ENCODE data around the gene TMTC2.

TMTC2 gene

DNA sequence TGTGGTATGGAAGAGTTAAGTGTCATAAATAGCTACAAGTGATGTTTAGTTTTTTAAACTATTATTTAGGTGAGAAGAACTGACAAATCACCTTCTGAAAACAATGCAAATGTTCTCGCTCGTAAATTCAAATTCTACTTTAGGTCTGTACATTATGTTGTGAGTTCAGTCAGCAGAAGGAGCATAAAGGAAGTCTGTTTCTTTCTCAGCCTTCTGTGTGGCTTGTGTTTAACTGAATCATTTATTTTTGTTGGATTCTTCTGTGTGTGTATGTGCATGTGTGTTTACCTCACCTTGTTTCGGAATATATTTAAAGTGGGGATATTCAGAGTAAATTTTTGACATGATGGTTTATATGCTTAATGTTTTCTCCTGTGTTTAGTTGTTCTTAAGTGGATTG lies 285.9 kb downstream of the TMTC2 start:
- H3K4me3 ChIP-seq (ENCODE audit: low read depth, low read length, poor library complexity, severe bottlenecking): no peak overlapping the region
- H3K27me3 ChIP-seq (ENCODE audit: insufficient read depth, low read length): no peaks in the 10 kb centered on the region
- H3K9me3 ChIP-seq (ENCODE audit: low read length): no peaks in the 10 kb centered on the region
- H3F3A ChIP-seq (ENCODE audit: insufficient read depth, low read length): no peaks in the 10 kb centered on the region
- no peaks in the 10 kb centered on the region for H3K4me1 ChIP-seq (ENCODE audit: insufficient read depth, low read length, severe bottlenecking)
- TF ChIP-seq CTCF (IDR thresholded peaks at IDR 0.05; ENCODE audit: low read length) (no peak), EZH2 (IDR thresholded peaks at IDR 0.05; ENCODE audit: borderline replicate concordance, low read length) (no peak)
- H3K79me2 ChIP-seq (ENCODE audit: insufficient read depth, low read length): no peaks in the 10 kb centered on the region
- no peaks in the 10 kb centered on the region for H3K9me2 ChIP-seq (ENCODE audit: low read depth, low read length)
- no peak overlapping the region for H3K4me2 ChIP-seq (ENCODE audit: low read length)
- no peak overlapping the region for H3K27ac ChIP-seq (ENCODE audit: low read depth, low read length, poor library complexity, severe bottlenecking)
- H3K9ac ChIP-seq (ENCODE audit: low read length): no peak overlapping the region
- H2AFZ ChIP-seq (ENCODE audit: low read length): no peak overlapping the region
- H3K36me3 ChIP-seq (ENCODE audit: insufficient read depth, low read length): no peaks in the 10 kb centered on the region
- H4K20me1 ChIP-seq (ENCODE audit: insufficient read depth, low read length): no peaks in the 10 kb centered on the region

DNA sequence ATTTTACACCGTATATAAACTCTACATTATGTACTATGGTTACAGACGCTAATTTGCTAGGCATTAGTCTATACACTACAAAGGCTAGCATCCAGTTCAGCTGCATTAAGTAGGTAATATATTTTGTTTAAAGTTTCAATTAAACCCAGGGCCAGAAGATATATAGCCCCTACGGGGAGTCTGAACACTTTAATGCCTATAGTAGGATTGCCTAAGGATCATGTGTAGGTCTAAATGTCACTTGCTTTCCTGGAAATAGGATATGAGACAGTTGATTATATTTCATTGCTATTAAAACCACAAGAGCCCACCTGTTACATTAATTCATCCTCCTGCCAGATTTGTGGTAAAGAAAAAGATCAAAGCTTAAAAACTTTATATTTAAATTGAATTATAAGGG lies 286.9 kb downstream of the TMTC2 start:
- Histone ChIP-seq H3K27me3 (ENCODE audit: insufficient read depth, low read length) (no peaks in the 10 kb centered on the region), H2AFZ (ENCODE audit: low read length) (no peak overlapping the region), H3K79me2 (ENCODE audit: insufficient read depth, low read length) (no peaks in the 10 kb centered on the region), H3K9ac (ENCODE audit: low read length) (no peak overlapping the region), H4K20me1 (ENCODE audit: insufficient read depth, low read length) (no peaks in the 10 kb centered on the region), H3K27ac (ENCODE audit: low read depth, low read length, poor library complexity, severe bottlenecking) (no peak overlapping the region), H3K4me3 (ENCODE audit: low read depth, low read length, poor library complexity, severe bottlenecking) (no peak overlapping the region), H3K4me2 (ENCODE audit: low read length) (no peak overlapping the region), H3K9me3 (ENCODE audit: low read length) (no peaks in the 10 kb centered on the region), H3K9me2 (ENCODE audit: low read depth, low read length) (no peaks in the 10 kb centered on the region), H3F3A (ENCODE audit: insufficient read depth, low read length) (no peaks in the 10 kb centered on the region), H3K4me1 (ENCODE audit: insufficient read depth, low read length, severe bottlenecking) (no peaks in the 10 kb centered on the region), H3K36me3 (ENCODE audit: insufficient read depth, low read length) (no peaks in the 10 kb centered on the region)
- TF ChIP-seq CTCF (IDR thresholded peaks at IDR 0.05; ENCODE audit: low read length) (no peak), EZH2 (IDR thresholded peaks at IDR 0.05; ENCODE audit: borderline replicate concordance, low read length) (no peak)

GRCh38 chr12:82981150-82981549 lies 294.4 kb downstream of the TMTC2 start:
- H3K9me3 ChIP-seq (ENCODE audit: low read length): no peaks in the 10 kb centered on the region
- TF ChIP-seq CTCF (IDR thresholded peaks at IDR 0.05; ENCODE audit: low read length) (no peak), EZH2 (IDR thresholded peaks at IDR 0.05; ENCODE audit: borderline replicate concordance, low read length) (no peak)

More at GRCh38 chr12:82981150-82981549, 294.4 kb downstream of the TMTC2 start:
- H3K4me1 ChIP-seq (ENCODE audit: insufficient read depth, low read length, severe bottlenecking): no peaks in the 10 kb centered on the region
- no peaks in the 10 kb centered on the region for H3K9me2 ChIP-seq (ENCODE audit: low read depth, low read length)
- no peaks in the 10 kb centered on the region for H3K27me3 ChIP-seq (ENCODE audit: insufficient read depth, low read length)
- no peak overlapping the region for H3K27ac ChIP-seq (ENCODE audit: low read depth, low read length, poor library complexity, severe bottlenecking)
- H3K4me2 ChIP-seq (ENCODE audit: low read length): no peak overlapping the region
- H3K36me3 ChIP-seq (ENCODE audit: insufficient read depth, low read length): no peaks in the 10 kb centered on the region
- no peak overlapping the region for H2AFZ ChIP-seq (ENCODE audit: low read length)
- H3K9ac ChIP-seq (ENCODE audit: low read length): no peak overlapping the region
- H4K20me1 ChIP-seq (ENCODE audit: insufficient read depth, low read length): no peaks in the 10 kb centered on the region
- H3K79me2 ChIP-seq (ENCODE audit: insufficient read depth, low read length): no peaks in the 10 kb centered on the region
- no peaks in the 10 kb centered on the region for H3F3A ChIP-seq (ENCODE audit: insufficient read depth, low read length)
- H3K4me3 ChIP-seq (ENCODE audit: low read depth, low read length, poor library complexity, severe bottlenecking): no peak overlapping the region
